Naive thymus-derived CD4-positive, alpha-beta T cell (primary cell): ENCODE data around the gene FPR2. TPM values are rescaled to one million over a fixed set of nuclear protein-coding genes. Genes with fewer than 3 reads are reported as not detected.

Experiments
- ATAC-seq: fragments of 150-1000 bp; cut with Tn5 transposase; 2 replicates; pipeline ENCODE4 v1.10.0; 2021; ENCODE audit warnings: mild to moderate bottlenecking, moderate library complexity
- CTCF ChIA-PET: fragments of 350-600 bp; sonication (Branson Sonifier 250); formaldehyde crosslinking; loops from one replicate; lab custom pipeline; 2021; ENCODE audit warnings: antibody characterized with exemption; lab: Charles Lee
- POLR2A ChIA-PET: fragments of 350-600 bp; sonication (Branson Sonifier 250); formaldehyde crosslinking; loops from one replicate; lab custom pipeline; 2021; ENCODE audit warnings: antibody characterized with exemption, inconsistent platforms; lab: Charles Lee
- DNase-seq, 9 donors: peaks; one replicate each; pipeline versions ENCODE4 v3.0.0 to v3.0.0-alpha.2; 2020 to 2022; ENCODE audit warnings: mixed read lengths in 1 of 9
- H3K27ac ChIP-seq: one replicate; pipeline ENCODE4 v1.7.0; 2013; ENCODE audit warnings: mild to moderate bottlenecking, low read depth, low read length, moderate library complexity
- H3K27me3 ChIP-seq, 2 donors: one replicate each; pipeline ENCODE4 v1.7.0; 2013; ENCODE audit warnings: low read length in 2 of 2, mild to moderate bottlenecking in 2 of 2, moderate library complexity in 2 of 2; ENCODE audit not compliant: control insufficient read depth in 2 of 2, insufficient read depth in 2 of 2
- H3K36me3 ChIP-seq, 3 experiments: 1 replicate in 2 of 3; 2 replicates in 1 of 3; pipeline ENCODE4 v1.7.0; 2013; ENCODE audit warnings: low read length in 3 of 3, mild to moderate bottlenecking in 3 of 3, moderate library complexity in 1 of 3; ENCODE audit not compliant: insufficient read depth in 3 of 3, control insufficient read depth in 2 of 3
- H3K4me1 ChIP-seq, 2 donors: one replicate each; pipeline ENCODE4 v1.7.0; 2013; ENCODE audit warnings: low read length in 2 of 2, mild to moderate bottlenecking in 2 of 2, moderate library complexity in 1 of 2; ENCODE audit not compliant: control insufficient read depth in 2 of 2, insufficient read depth in 2 of 2
- H3K4me3 ChIP-seq: 2 replicates; pipeline ENCODE4 v1.7.0; 2013; ENCODE audit warnings: mild to moderate bottlenecking, low read length
- H3K9me3 ChIP-seq, 3 experiments: 1 replicate in 2 of 3; 2 replicates in 1 of 3; pipeline ENCODE4 v1.7.0; 2013; ENCODE audit warnings: low read length in 3 of 3; ENCODE audit not compliant: control insufficient read depth in 2 of 3
- H3K27ac Mint-ChIP-seq, 9 donors: one replicate each; pipeline ENCODE4 v1.8.0; 2020 to 2022; ENCODE audit warnings: mixed read lengths in 9 of 9, mild to moderate bottlenecking in 8 of 9, moderate library complexity in 5 of 9, inconsistent platforms in 2 of 9
- H3K27me3 Mint-ChIP-seq, 5 donors: one replicate each; pipeline ENCODE4 v1.8.0; 2021 to 2022; ENCODE audit warnings: mixed read lengths in 5 of 5, mild to moderate bottlenecking in 1 of 5
- H3K36me3 Mint-ChIP-seq, 5 donors: one replicate each; pipeline ENCODE4 v1.8.0; 2020 to 2022; ENCODE audit warnings: mixed read lengths in 5 of 5, mild to moderate bottlenecking in 3 of 5, inconsistent platforms in 1 of 5
- H3K4me1 Mint-ChIP-seq, 7 donors: one replicate each; pipeline ENCODE4 v1.8.0; 2020 to 2022; ENCODE audit warnings: mixed read lengths in 7 of 7, mild to moderate bottlenecking in 3 of 7, inconsistent platforms in 1 of 7
- H3K4me3 Mint-ChIP-seq, 10 donors: one replicate each; pipeline ENCODE4 v1.8.0; 2020 to 2022; ENCODE audit warnings: mild to moderate bottlenecking in 10 of 10, mixed read lengths in 10 of 10, moderate library complexity in 6 of 10, inconsistent platforms in 2 of 10
- H3K9me3 Mint-ChIP-seq, 11 donors: one replicate each; pipeline ENCODE4 v1.8.0; 2020 to 2022; ENCODE audit warnings: mixed read lengths in 11 of 11, mild to moderate bottlenecking in 4 of 11, inconsistent platforms in 1 of 11, moderate library complexity in 1 of 11
- intact Hi-C, 2 donors: fragments of 100-400 bp; cut with micrococcal nuclease; formaldehyde crosslinking; loops; one replicate each; pipeline ENCODE4 v1.15.1; 2023
- polyA plus RNA-seq, 2 donors: library from polyadenylated mRNA; unstranded; fragments of 300-500 nt; fragmentation: Illumina TruSeq; gene quantifications; one replicate each; pipeline ENCODE4 v1.2.3, GENCODE V29; 2021
- total RNA-seq, 6 experiments: library from RNA in 5 of 6; stranded (reverse) in 5 of 6; gene quantifications; 1 replicate in 5 of 6; 2 replicates in 1 of 6; pipeline ENCODE4 v1.2.3 and lab custom pipeline; 2021 to 2026

FPR2 gene
- total and polyA plus RNA-seq, 7 experiments from 2014 or later: 0.16 to 7.9 TPM; not detected in 5

- peak; percentile 76 for ATAC-seq
- no peak overlapping the region for H3K4me3 ChIP-seq
- no peaks in the 10 kb centered on the region for H3K36me3 ChIP-seq
- ChIA-PET POLR2A (no interaction called here), CTCF (interaction anchor here (0.7 to 1.5 kb wide), 6 partner anchors 11 to 440 kb away, joined by 3 to 9 read pairs (median 4); no protein-coding TSS in a partner anchor)
- H3K27me3 Mint-ChIP-seq: peaks cover 13 to 71% (median 68%) of the 10 kb centered on the region in 5 donors
- H3K27me3 ChIP-seq: peaks cover 0 to 8% of the 10 kb centered on the region in 2 donors
- no peak overlapping the region for H3K4me3 Mint-ChIP-seq
- no peak overlapping the region for H3K27ac Mint-ChIP-seq
- peaks cover 0 to 11% (median 1%) of the 10 kb centered on the region in 11 donors for H3K9me3 Mint-ChIP-seq
- H3K27ac ChIP-seq: no peak overlapping the region
- DNase-seq: peak in 8 of 9 donors; percentile 4 to 43 (median 35)
- intact Hi-C loops: loop anchor here in 1 of 2 donors (1.0 to 2.0 kb wide), 4 partner anchors 121 to 439 kb away; no protein-coding TSS in a partner anchor
- H3K4me1 Mint-ChIP-seq: peaks cover 0 to 7% (median 0%) of the 10 kb centered on the region in 7 donors
- H3K9me3 ChIP-seq: no peaks in the 10 kb centered on the region
- no peaks in the 10 kb centered on the region for H3K36me3 Mint-ChIP-seq
- no peaks in the 10 kb centered on the region for H3K4me1 ChIP-seq
These were observed 16.8 kb downstream of the FPR2 start for GRCh38 chr19:51777570-51778462.

DNA sequence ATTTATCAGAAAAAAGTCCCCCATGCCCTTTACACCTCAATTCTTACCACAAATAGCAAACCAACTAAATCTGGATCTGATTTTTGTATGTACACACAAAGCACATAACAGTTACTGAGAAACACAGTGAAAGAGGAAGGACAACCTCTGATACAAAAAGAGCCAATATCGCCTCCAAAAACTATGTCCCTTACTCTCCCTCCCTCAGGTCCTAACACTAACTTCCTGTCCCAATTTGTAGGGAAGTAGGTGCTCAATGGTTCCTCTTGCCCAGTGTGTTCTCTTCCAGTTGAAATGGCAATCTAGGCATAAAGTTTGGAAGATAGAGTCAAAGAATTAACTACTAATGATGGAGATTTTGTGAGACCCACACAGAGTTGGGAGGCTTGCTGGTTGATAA lies 18.2 kb downstream of the FPR2 start:
- no peaks in the 10 kb centered on the region for H3K4me1 ChIP-seq
- DNase-seq: no peak
- intact Hi-C loops: loop anchor here in 1 of 2 donors (2.0 kb wide), 2 partner anchors 170 to 440 kb away; no protein-coding TSS in a partner anchor
- H3K4me3 ChIP-seq: no peak overlapping the region
- no peaks in the 10 kb centered on the region for H3K36me3 Mint-ChIP-seq
- H3K9me3 ChIP-seq: no peaks in the 10 kb centered on the region
- ChIA-PET CTCF (no interaction called here), POLR2A (no interaction called here)
- H3K27ac Mint-ChIP-seq: no peak overlapping the region
- H3K27me3 ChIP-seq: peaks cover 0 to 8% of the 10 kb centered on the region in 2 donors
- H3K4me3 Mint-ChIP-seq: no peak overlapping the region
- H3K9me3 Mint-ChIP-seq: peaks cover 0 to 4% (median 0%) of the 10 kb centered on the region in 11 donors
- no peaks in the 10 kb centered on the region for H3K36me3 ChIP-seq
- H3K4me1 Mint-ChIP-seq: peaks cover 0 to 7% (median 0%) of the 10 kb centered on the region in 7 donors
- no peak for ATAC-seq
- peaks cover 13 to 59% (median 57%) of the 10 kb centered on the region in 5 donors for H3K27me3 Mint-ChIP-seq
- H3K27ac ChIP-seq: no peak overlapping the region

GRCh38 chr19:51779703-51780102 lies 18.7 kb downstream of the FPR2 start:
- no peaks in the 10 kb centered on the region for H3K36me3 Mint-ChIP-seq
- Histone ChIP-seq H3K9me3 (no peaks in the 10 kb centered on the region), H3K36me3 (no peaks in the 10 kb centered on the region), H3K27ac (no peak overlapping the region), H3K4me3 (no peak overlapping the region), H3K4me1 (no peaks in the 10 kb centered on the region), H3K27me3 (peaks cover 0 to 8% of the 10 kb centered on the region in 2 donors)
- DNase-seq (no peak), ATAC-seq (no peak)
- intact Hi-C loops: loop anchor here in 1 of 2 donors (2.0 kb wide), 2 partner anchors 171 to 441 kb away; no protein-coding TSS in a partner anchor
- H3K27me3 Mint-ChIP-seq: peaks cover 13 to 54% (median 54%) of the 10 kb centered on the region in 5 donors
- H3K4me1 Mint-ChIP-seq: peaks cover 0 to 7% (median 0%) of the 10 kb centered on the region in 7 donors
- ChIA-PET CTCF (no interaction called here), POLR2A (interaction anchor here (0.5 kb wide), 1 partner anchor 1917 kb away, joined by 3 read pairs; no protein-coding TSS in a partner anchor)
- H3K4me3 Mint-ChIP-seq: no peak overlapping the region
- H3K9me3 Mint-ChIP-seq: peaks cover 0 to 4% (median 0%) of the 10 kb centered on the region in 11 donors
- no peak overlapping the region for H3K27ac Mint-ChIP-seq

DNA sequence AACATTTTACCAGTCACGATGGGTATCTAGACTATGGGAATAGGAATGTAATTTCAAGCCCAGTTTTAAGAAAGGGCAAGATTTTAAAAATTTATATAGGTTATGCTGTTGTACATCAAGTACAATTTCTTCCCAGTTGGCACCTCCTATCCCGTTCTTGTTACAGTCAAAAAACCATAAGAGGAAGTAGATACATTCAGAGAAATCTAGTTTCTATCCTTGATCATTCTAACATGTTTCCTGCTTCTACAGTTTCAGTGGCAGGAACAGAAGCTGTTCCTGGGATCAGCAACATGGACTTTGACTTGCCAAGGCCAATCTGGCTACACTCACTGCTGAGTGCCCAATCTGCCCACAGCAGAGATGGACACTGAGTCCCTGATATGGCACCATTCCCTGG lies 19.3 kb downstream of the FPR2 start:
- intact Hi-C loops: no loop called here
- Mint-ChIP-seq H3K36me3 (no peaks in the 10 kb centered on the region), H3K9me3 (peaks cover 0 to 2% (median 0%) of the 10 kb centered on the region in 11 donors), H3K27ac (no peak overlapping the region), H3K4me3 (no peak overlapping the region), H3K4me1 (peaks cover 0 to 7% (median 0%) of the 10 kb centered on the region in 7 donors), H3K27me3 (peaks cover 13 to 49% (median 49%) of the 10 kb centered on the region in 5 donors)
- CTCF ChIA-PET: no interaction called here
- ATAC-seq: no peak
- Histone ChIP-seq H3K27me3 (peaks cover 0 to 8% of the 10 kb centered on the region in 2 donors), H3K4me1 (no peaks in the 10 kb centered on the region), H3K9me3 (no peaks in the 10 kb centered on the region), H3K36me3 (no peaks in the 10 kb centered on the region), H3K4me3 (no peak overlapping the region), H3K27ac (no peak overlapping the region)
- POLR2A ChIA-PET: interaction anchor here (0.5 kb wide), 1 partner anchor 1917 kb away, joined by 3 read pairs; no protein-coding TSS in a partner anchor
- no peak for DNase-seq

DNA sequence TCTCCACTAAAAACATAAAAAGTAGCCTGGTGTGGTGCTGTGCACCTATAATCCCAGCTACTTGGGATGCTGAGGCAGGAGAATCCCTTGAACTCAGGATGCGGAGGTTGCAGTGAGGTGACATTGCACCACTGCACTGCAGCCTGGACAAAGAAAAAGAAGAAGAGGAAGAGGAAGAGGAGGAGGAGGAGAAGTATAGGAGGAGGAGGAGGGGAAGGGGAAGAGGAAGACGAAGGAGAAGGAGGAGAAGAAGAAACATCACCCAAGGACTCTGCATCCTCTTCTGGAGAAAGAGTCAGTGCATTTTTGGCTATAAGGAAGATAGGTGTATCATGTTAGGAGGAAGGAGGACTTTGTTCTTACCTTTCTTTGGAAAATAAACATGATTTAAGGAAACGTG lies 21.0 kb downstream of the FPR2 start:
- Mint-ChIP-seq H3K4me3 (no peak overlapping the region), H3K27ac (no peak overlapping the region), H3K9me3 (peaks cover 0 to 1% (median 0%) of the 10 kb centered on the region in 11 donors), H3K27me3 (peaks cover 8 to 35% (median 32%) of the 10 kb centered on the region in 5 donors), H3K36me3 (no peaks in the 10 kb centered on the region), H3K4me1 (peaks cover 0 to 7% (median 0%) of the 10 kb centered on the region in 7 donors)
- CTCF ChIA-PET: no interaction called here
- no peak overlapping the region for H3K4me3 ChIP-seq
- ATAC-seq (no peak), DNase-seq (no peak)
- no peaks in the 10 kb centered on the region for H3K4me1 ChIP-seq
- intact Hi-C loops: no loop called here
- H3K36me3 ChIP-seq: no peaks in the 10 kb centered on the region
- H3K27ac ChIP-seq: no peak overlapping the region
- H3K27me3 ChIP-seq: peaks cover 0 to 5% of the 10 kb centered on the region in 2 donors
- no peaks in the 10 kb centered on the region for H3K9me3 ChIP-seq
- POLR2A ChIA-PET: no interaction called here

GRCh38 chr19:51783372-51783771 lies 22.4 kb downstream of the FPR2 start:
- H3K27ac Mint-ChIP-seq: no peak overlapping the region
- H3K4me1 ChIP-seq: no peaks in the 10 kb centered on the region
- ATAC-seq: peak; percentile 57
- peaks cover 0 to 8% (median 2%) of the 10 kb centered on the region in 11 donors for H3K9me3 Mint-ChIP-seq
- peaks cover 0 to under 1% of the 10 kb centered on the region in 2 donors for H3K27me3 ChIP-seq
- no peaks in the 10 kb centered on the region for H3K9me3 ChIP-seq
- POLR2A ChIA-PET: no interaction called here
- peaks cover 0 to 1% (median 0%) of the 10 kb centered on the region in 5 donors for H3K36me3 Mint-ChIP-seq
- no peak for DNase-seq
- H3K4me1 Mint-ChIP-seq: peaks cover 0 to 3% (median 0%) of the 10 kb centered on the region in 7 donors
- intact Hi-C loops: no loop called here
- no peak overlapping the region for H3K27ac ChIP-seq
- CTCF ChIA-PET: no interaction called here
- H3K4me3 ChIP-seq: no peak overlapping the region
- peaks cover 2 to 33% (median 25%) of the 10 kb centered on the region in 5 donors for H3K27me3 Mint-ChIP-seq
- no peaks in the 10 kb centered on the region for H3K36me3 ChIP-seq
- no peak overlapping the region for H3K4me3 Mint-ChIP-seq
